ENCODE measurements around the gene TMEM59L.

TMEM59L gene

GRCh38 chr19:18637673-18638630 is 25.3 kb downstream of the TMEM59L start:
- peak; percentile 12 for DNase-seq (ENCODE audit: low spot score)

- no peak for DNase-seq (ENCODE audit: low spot score)
These were observed 27.1 kb downstream of the TMEM59L start for GRCh38 chr19:18639706-18640243.

- DNase-seq (ENCODE audit: low spot score), result peak; percentile 70
These were observed 31.7 kb downstream of the TMEM59L start for GRCh38 chr19:18644196-18645034.

DNA sequence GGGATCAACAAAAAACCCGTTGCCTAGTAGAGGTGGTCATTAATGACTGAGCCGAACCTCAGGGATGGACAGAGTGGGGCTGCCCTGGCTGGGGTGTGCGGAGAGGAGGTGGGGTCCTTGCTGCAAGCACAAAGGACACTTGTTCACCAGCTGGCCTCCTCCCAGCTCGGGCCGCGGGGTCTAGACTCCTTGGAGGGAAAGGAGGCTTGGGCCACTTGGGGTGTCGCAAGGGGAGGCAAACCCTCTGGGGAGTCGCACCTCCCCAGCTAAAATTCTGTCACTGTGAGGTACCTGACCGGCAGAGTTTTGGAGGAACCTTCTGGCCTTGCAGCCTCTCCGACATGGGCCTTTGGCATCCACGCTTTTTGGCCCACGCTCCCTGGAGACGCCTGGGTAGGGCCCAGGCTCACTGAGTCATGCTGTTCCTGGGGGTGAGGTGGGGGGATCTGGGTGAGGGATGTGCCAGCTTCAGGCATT is 32.4 kb downstream of the TMEM59L start:
- DNase-seq (ENCODE audit: low spot score), result no peak

DNA sequence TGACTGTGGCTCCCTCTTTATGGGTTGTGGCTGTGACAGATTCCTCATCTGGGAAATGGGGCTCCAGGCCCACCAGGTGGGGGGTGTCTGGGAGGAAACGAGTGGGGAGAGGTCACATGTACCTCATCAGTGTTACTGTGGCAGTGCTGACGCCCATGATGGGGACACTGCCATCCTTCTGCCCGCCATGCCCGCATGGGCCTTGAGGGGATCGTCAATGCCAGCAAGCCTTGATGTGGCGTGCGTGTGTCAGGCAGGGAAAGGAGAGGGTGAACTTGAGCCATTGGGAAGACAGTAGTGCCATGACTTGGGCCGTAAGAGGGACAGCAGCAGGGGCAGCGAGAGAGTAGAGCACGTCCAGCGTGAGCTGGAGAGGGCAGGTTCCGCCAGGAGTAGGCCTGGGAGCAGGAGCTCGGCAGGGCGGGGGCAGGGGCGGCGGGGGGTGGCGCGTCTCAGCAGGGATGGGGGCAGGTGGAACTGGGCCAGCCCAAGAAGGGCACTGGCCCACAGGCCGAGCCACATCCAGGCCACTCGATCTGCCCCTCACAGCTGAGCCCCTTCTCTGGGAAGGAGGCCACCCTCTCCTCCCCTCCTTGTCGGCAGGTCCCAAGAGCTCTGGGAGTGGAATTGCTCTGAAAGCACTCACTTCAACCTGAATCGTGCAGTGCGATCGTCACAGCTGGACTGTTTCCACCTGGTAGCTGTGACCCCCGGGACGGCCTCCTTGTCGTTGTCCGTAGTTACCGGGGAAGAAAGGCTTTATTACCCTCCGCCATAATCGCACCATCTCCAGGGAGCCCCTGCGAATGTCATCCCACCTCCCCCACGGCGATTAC is 34.1 kb downstream of the TMEM59L start:
- no peak for DNase-seq (ENCODE audit: low spot score)

- no peak for DNase-seq (ENCODE audit: low spot score)
These were observed 34.7 kb downstream of the TMEM59L start for GRCh38 chr19:18647371-18647767.

GRCh38 chr19:18647807-18648206 is 35.1 kb downstream of the TMEM59L start:
- no peak for DNase-seq (ENCODE audit: low spot score)

- no peak for DNase-seq (ENCODE audit: low spot score)
These were observed 36.3 kb downstream of the TMEM59L start for GRCh38 chr19:18648973-18649315.

- no peak for DNase-seq (ENCODE audit: low spot score)
These were observed 36.8 kb downstream of the TMEM59L start for GRCh38 chr19:18649371-18650020.

- DNase-seq (ENCODE audit: low spot score), result no peak
These were observed 37.3 kb downstream of the TMEM59L start for GRCh38 chr19:18650021-18650390.

DNA sequence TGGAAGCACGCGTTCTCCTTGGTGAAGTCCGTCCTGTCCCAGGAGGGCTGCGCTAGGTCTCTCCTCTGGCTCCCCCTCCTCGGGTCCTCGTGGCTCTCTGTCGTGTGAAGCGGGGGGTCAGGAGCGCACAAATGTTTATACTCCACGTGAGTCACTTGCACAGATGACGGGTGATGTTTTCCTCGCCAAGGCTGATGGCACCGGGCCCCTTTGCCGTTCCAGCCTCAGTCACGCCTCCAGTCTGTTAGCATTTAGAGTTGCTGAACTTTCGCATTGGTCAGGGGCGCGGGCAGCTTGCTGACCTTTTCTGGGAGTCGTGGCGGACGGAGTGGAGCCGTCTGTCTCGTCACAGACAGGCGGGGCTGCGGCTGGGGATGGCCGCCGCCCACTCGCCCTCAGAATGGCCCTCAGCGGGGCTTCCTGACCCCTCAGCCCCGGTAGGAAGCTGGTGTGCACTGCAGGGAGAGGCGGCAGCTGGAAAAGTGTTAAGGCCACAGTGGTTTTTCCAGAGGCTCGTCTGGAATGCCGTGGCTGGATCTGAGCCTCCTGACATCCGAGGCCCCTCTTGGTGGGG is 37.9 kb downstream of the TMEM59L start:
- DNase-seq (ENCODE audit: low spot score), result no peak

DNA sequence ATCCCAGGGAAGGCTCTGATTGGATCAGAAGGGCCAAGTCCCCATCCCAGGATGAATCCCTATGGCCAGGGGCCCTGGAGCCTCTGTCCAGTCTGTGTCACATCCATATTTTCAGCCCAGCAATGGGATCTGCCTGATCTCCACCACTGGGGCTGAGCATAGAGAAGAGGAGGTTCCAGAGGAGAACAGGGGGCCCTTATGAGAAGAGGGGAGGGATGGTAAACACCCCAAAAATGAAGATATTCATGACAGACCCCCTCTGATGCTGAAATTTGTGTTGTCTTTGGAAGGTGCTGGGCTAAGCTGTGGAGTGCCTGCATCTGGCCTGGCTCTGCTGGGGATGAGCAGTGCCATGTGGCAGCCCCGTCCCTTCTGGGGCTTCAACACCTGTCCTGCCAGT is 38.6 kb downstream of the TMEM59L start:
- DNase-seq (ENCODE audit: low spot score), result no peak

GRCh38 chr19:18651733-18652132 is 39.1 kb downstream of the TMEM59L start:
- DNase-seq (ENCODE audit: low spot score), result no peak

DNA sequence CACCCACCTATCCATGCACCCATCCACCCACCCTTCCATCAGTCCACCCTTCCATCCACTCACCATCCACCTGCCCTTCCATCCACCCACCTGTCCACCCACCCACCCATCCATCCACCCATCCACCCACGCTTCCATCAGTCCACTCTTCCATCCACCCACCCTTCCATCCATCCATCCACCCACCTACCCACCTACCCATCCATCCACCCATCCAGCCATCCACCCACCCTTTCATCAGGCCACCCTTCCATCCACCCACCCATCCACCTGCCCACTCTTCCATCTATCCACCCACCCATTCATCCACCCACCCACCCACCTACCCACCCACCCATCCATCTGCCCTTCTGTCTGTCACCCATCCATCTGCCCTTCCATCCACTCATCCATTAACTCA is 41.2 kb downstream of the TMEM59L start:
- no peak for DNase-seq (ENCODE audit: low spot score)

GRCh38 chr19:18654469-18654868 is 41.8 kb downstream of the TMEM59L start:
- DNase-seq (ENCODE audit: low spot score), result no peak

GRCh38 chr19:18655173-18655844 is 42.6 kb downstream of the TMEM59L start:
- DNase-seq (ENCODE audit: low spot score), result no peak

DNA sequence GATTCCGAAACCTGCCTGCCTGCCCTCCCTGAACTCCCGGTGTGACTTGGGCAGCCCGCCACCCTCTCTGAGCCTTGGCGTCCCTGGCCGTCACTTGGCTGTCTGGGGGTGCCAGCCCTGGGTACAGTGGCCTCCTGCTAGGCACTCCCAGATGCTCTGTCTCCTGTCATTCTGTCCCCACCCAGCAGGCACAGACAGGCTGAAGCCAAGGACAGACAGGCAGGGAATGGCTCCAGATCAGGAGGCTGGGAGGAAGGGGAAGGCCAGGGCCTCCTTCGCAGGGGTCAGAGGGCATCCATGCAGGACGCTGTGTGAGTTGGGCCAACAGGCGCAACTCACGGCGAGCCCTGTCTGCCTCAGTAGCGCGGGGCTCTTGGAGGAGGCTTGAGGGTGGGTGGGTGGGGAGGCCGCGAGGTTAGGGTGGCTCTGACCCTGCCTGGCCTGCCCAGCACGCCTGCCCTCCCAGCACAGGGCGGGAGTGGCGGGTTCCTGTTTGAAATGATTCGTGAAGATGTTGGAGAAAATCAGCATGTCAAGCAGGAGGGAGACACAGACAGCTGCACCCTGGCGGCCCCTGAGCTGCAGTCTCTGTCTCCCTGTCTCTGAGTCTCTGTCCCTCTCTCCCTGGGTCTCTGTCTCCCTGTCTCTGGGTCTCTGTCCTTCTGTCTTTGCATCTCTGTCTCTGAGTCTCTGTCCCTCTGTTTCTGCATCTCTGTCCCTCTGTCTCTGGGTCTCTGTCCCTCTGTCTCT is 43.8 kb downstream of the TMEM59L start:
- DNase-seq (ENCODE audit: low spot score), result no peak

GRCh38 chr19:18657590-18658365 is 45.1 kb downstream of the TMEM59L start:
- DNase-seq (ENCODE audit: low spot score), result peak; percentile 9

GRCh38 chr19:18658366-18658855 is 45.7 kb downstream of the TMEM59L start:
- no peak for DNase-seq (ENCODE audit: low spot score)

Data from RKO (cell line).